Diencephalon (tissue), 1 donor: ENCODE results near the gene OR6C4. TPM values are rescaled to one million over a fixed set of nuclear protein-coding genes. Genes with fewer than 3 reads are reported as not detected.

ENCODE experiments used
- total RNA-seq: library from RNA; depleted of rRNA; stranded (reverse); fragments of >200 nt; gene quantifications from one replicate; pipeline ENCODE4 v1.2.3, GENCODE V29; 2014

Gene OR6C4
- total RNA-seq = not detected

DNA sequence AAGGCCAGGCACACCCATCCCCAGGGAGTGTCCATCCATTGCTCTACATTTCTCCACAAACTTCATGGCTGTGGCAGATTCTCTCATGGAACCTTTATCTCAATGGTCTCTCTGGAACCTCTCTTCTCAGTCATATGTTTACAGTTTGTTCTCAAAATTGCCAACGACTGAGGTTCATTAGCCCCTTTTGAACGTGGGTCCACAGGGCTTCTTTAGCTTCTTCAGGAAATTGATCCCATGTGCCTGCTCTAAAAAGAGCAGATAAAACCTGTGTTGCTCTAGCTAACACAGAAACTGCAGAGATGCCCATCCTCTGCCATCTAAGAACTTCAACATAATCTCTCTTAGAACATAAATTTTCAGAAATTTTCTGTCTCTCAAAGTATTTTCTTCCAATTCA is at the start of gene OR6C4:
OR6C4 (plus strand) TSS at position 301 of the 400 bp plus-strand sequence. CDS start 1,625 bp downstream, outside the sequence.

DNA sequence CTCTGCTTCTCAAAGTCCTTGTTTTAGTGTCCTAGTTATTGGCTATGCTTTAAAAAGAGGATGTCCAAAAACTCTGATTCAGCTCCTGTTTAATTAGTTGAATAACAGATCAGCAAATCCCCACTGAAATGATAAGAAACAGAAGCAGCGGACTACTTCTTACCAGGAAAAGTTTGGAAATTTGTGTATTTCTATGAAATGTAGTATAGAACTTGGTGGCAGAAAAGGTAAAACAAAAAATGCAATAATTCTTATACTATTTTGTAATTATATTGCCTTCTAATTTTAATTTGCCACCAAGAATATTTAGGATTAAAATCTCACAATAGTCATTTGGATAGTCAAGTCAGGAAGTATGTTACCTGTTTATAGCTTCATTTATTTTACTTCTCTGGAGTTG is 22.8 kb downstream of the OR6C4 start, which contains the start of gene OR2AP1:
OR2AP1 (plus strand) TSS at position 301 of the 400 bp plus-strand sequence. CDS start 1,947 bp downstream, outside the sequence.

Other genes starting within 250 kb of the OR6C4 start
- not detected for gene OR6C1, start 235.3 kb upstream of the OR6C4 start, total RNA-seq
- gene OR6C3, start 218.9 kb upstream of the OR6C4 start, total RNA-seq = not detected
- not detected for gene OR6C75, start 186.6 kb upstream of the OR6C4 start, total RNA-seq
- not detected for gene OR6C65, start 149.1 kb upstream of the OR6C4 start, total RNA-seq
- not detected for gene OR6C76, start 123.3 kb upstream of the OR6C4 start, total RNA-seq
- not detected for gene OR6C2, start 105.5 kb upstream of the OR6C4 start, total RNA-seq
- gene OR6C70, start 79.5 kb upstream of the OR6C4 start, total RNA-seq = not detected
- gene OR6C68, start 57.2 kb upstream of the OR6C4 start, total RNA-seq = not detected
- not detected for gene OR2AP1, start 22.9 kb downstream of the OR6C4 start, total RNA-seq
- gene OR10P1, start 87.3 kb downstream of the OR6C4 start, total RNA-seq = not detected
- gene ITGA7, start 158.3 kb downstream of the OR6C4 start, total RNA-seq = 14.5 TPM
- gene BLOC1S1, start 166.4 kb downstream of the OR6C4 start, total RNA-seq = 27.7 TPM
- gene RDH5, start 170.8 kb downstream of the OR6C4 start, total RNA-seq = 3.9 TPM
- 303 TPM for gene CD63, start 179.4 kb downstream of the OR6C4 start, total RNA-seq
- gene GDF11, start 193.5 kb downstream of the OR6C4 start, total RNA-seq = 12.7 TPM